A549 (cell line): Measurements from ENCODE around the gene KCNIP4. TPM values are rescaled to one million over a fixed set of nuclear protein-coding genes. Genes with fewer than 3 reads are reported as not detected.

Experiments used
- ATAC-seq, 2 experiments: fragments of 200-7000 bp in 1 of 2; fragments of >200 bp in 1 of 2; cut with Nextera tagmentation in 1 of 2; cut with Tn5 transposase in 1 of 2; 3 replicates each; pipeline versions ENCODE4 v1.8.0 to v1.9.1; 2018 to 2020; ENCODE audit warnings: mild to moderate bottlenecking in 1 of 2, moderate library complexity in 1 of 2
- CTCF ChIA-PET: fragments of 300-600 bp; sonication (Branson Sonifier 250); formaldehyde crosslinking; extraction: SDS; loops from one replicate; lab custom pipeline; 2021; ENCODE audit warnings: antibody characterized with exemption, inconsistent platforms; lab: Yijun Ruan, JAX
- POLR2A ChIA-PET: fragments of 350-600 bp; formaldehyde crosslinking; extraction: SDS; loops from one replicate; lab custom pipeline; 2021; ENCODE audit warnings: antibody characterized with exemption, inconsistent platforms; lab: Yijun Ruan, JAX
- DNase-seq, 2 experiments: peaks; one replicate each; pipeline versions ENCODE4 v3.0.0 to v3.0.0-alpha.2; 2011 to 2016; ENCODE audit warnings: low read depth in 1 of 2, low spot score in 1 of 2
- FAIRE-seq: peaks from 2 replicates; lab custom pipeline; 2011; peaks lifted over from hg19 to GRCh38; lab: Jason Lieb, UNC
- H3K27ac ChIP-seq, 2 experiments: fragments of >200 bp; sonication (Bioruptor Twin); formaldehyde crosslinking; 3 replicates each; pipeline ENCODE4 v1.5.1; 2016 to 2017
- H3K4me1 ChIP-seq: fragments of >200 bp; sonication (Bioruptor Twin); formaldehyde crosslinking; 3 replicates; pipeline ENCODE4 v1.6.1; 2016
- H3K4me2 ChIP-seq: fragments of >200 bp; sonication (Bioruptor Twin); formaldehyde crosslinking; 3 replicates; pipeline ENCODE4 v1.6.1; 2016
- H3K4me3 ChIP-seq: fragments of >200 bp; sonication (Bioruptor Twin); formaldehyde crosslinking; 3 replicates; pipeline ENCODE4 v1.5.1; 2016
- H3K9me3 ChIP-seq: fragments of >200 bp; sonication (Bioruptor Twin); formaldehyde crosslinking; 3 replicates; pipeline ENCODE4 v1.6.1; 2016
- CBX2 ChIP-seq: fragments of 200-600 bp; sonication (generic); IDR thresholded peaks from 2 replicates; pipeline ENCODE4 v1.6.1; 2016; ENCODE audit warnings: low read depth, mild to moderate bottlenecking, borderline replicate concordance
- CEBPB ChIP-seq, 2 experiments: fragments of >200 bp in 1 of 2; sonication (Bioruptor Twin) in 1 of 2; formaldehyde crosslinking in 1 of 2; IDR thresholded peaks; 2 replicates each; pipeline ENCODE4 v1.6.1; 2012 to 2016
- CHD4 ChIP-seq: fragments of 200-600 bp; sonication (generic); IDR thresholded peaks from 2 replicates; pipeline ENCODE4 v1.6.1; 2016; ENCODE audit warnings: antibody characterized with exemption, mild to moderate bottlenecking, borderline replicate concordance
- E2F6 ChIP-seq: IDR thresholded peaks from 2 replicates; pipeline ENCODE4 v1.6.1; 2012; ENCODE audit warnings: low read depth, borderline replicate concordance
- EHMT2 ChIP-seq: fragments of 200-600 bp; sonication (generic); IDR thresholded peaks from 2 replicates; pipeline ENCODE4 v1.6.1; 2016; ENCODE audit warnings: antibody characterized with exemption, low read depth, mild to moderate bottlenecking, moderate library complexity
- EP300 ChIP-seq, 2 experiments: fragments of >200 bp; sonication (Bioruptor Twin); formaldehyde crosslinking; IDR thresholded peaks; 2 replicates in 1 of 2; 3 replicates in 1 of 2; pipeline ENCODE4 v1.6.1; 2016 to 2017
- FOSB ChIP-seq: fragments of 250-450 bp; sonication (Bioruptor Pico); IDR thresholded peaks from 2 replicates; pipeline ENCODE4 v1.5.0; 2020; ENCODE audit warnings: mild to moderate bottlenecking, moderate library complexity
- FOSL2 ChIP-seq, 2 experiments: fragments of 450-650 bp in 1 of 2; fragments of >200 bp in 1 of 2; sonication (Bioruptor Twin) in 1 of 2; formaldehyde crosslinking; IDR thresholded peaks; 2 replicates each; pipeline versions ENCODE4 v1.5.0 to v1.6.1; 2016 to 2020; ENCODE audit warnings: mild to moderate bottlenecking in 1 of 2, moderate library complexity in 1 of 2
- GATA3 ChIP-seq: IDR thresholded peaks from 2 replicates; pipeline ENCODE4 v1.6.1; 2012; ENCODE audit warnings: borderline replicate concordance
- HDAC2 ChIP-seq: fragments of 200-600 bp; sonication (generic); IDR thresholded peaks from 2 replicates; pipeline ENCODE4 v1.6.1; 2016
- HOXA7 ChIP-seq: fragments of 250-450 bp; sonication (Bioruptor Pico); IDR thresholded peaks from 2 replicates; pipeline ENCODE4 v1.5.0; 2020; ENCODE audit warnings: mild to moderate bottlenecking, moderate library complexity
- HOXB5 ChIP-seq: fragments of 250-450 bp; sonication (Bioruptor Pico); IDR thresholded peaks from 2 replicates; pipeline ENCODE4 v1.5.0; 2020; ENCODE audit warnings: mild to moderate bottlenecking, moderate library complexity
- JUNB ChIP-seq: fragments of >200 bp; sonication (Bioruptor Twin); formaldehyde crosslinking; IDR thresholded peaks from 2 replicates; pipeline ENCODE4 v1.6.1; 2016
- MAFK ChIP-seq: fragments of 450-650 bp; IDR thresholded peaks from 2 replicates; pipeline ENCODE4 v1.6.1; 2014; ENCODE audit not compliant: partially characterized antibody
- NFE2L2 ChIP-seq: fragments of 150-350 bp; conservative IDR thresholded peaks from 2 replicates; pipeline ENCODE4 v1.6.1; 2014; ENCODE audit warnings: low read length
- NR3C1 ChIP-seq: fragments of >200 bp; sonication (Bioruptor Twin); formaldehyde crosslinking; IDR thresholded peaks from 3 replicates; pipeline ENCODE4 v1.6.1; 2017
- PHF8 ChIP-seq: fragments of 200-600 bp; sonication (generic); IDR thresholded peaks from 2 replicates; pipeline ENCODE4 v1.6.1; 2016; ENCODE audit warnings: low read depth, mild to moderate bottlenecking, antibody characterized with exemption, moderate library complexity, borderline replicate concordance
- POLR2AphosphoS2 ChIP-seq: conservative IDR thresholded peaks from 2 replicates; pipeline ENCODE4 v1.6.1; 2012; ENCODE audit warnings: low read length, improper control_type of control experiment, inconsistent platforms
- RFX5 ChIP-seq: fragments of 450-650 bp; IDR thresholded peaks from 2 replicates; pipeline ENCODE4 v1.7.1; 2014; ENCODE audit warnings: antibody characterized with exemption, mild to moderate bottlenecking, moderate library complexity
- RNF2 ChIP-seq: fragments of 200-600 bp; sonication (generic); IDR thresholded peaks from 2 replicates; pipeline ENCODE4 v1.6.1; 2016; ENCODE audit warnings: low read depth, mild to moderate bottlenecking, antibody characterized with exemption, moderate library complexity, borderline replicate concordance
- SREBF2 ChIP-seq: fragments of 450-650 bp; IDR thresholded peaks from 2 replicates; pipeline ENCODE4 v1.6.1; 2014; ENCODE audit warnings: mild to moderate bottlenecking, moderate library complexity
- TP53 ChIP-seq: fragments of 250-450 bp; sonication (Bioruptor Pico); IDR thresholded peaks from 2 replicates; pipeline ENCODE4 v1.5.0; 2021; ENCODE audit warnings: mild to moderate bottlenecking, moderate library complexity
- ZC3H11A ChIP-seq: fragments of 450-650 bp; IDR thresholded peaks from 2 replicates; pipeline ENCODE4 v1.6.1; 2014; ENCODE audit warnings: antibody characterized with exemption, mild to moderate bottlenecking
- ZNF302 ChIP-seq: fragments of 250-450 bp; sonication (Bioruptor Pico); IDR thresholded peaks from 2 replicates; pipeline ENCODE4 v1.9.0; 2021; ENCODE audit warnings: inconsistent platforms, mild to moderate bottlenecking, moderate library complexity
- WGBS: methylation state at CpG from one replicate; pipeline ENCODE4 v1.1.6; 2017; ENCODE audit errors: missing lambda C conversion rate; 5-methylcytosine and 5-hydroxymethylcytosine counted together
- polyA plus RNA-seq, 4 experiments: library from polyadenylated mRNA; depleted of rRNA in 3 of 4; stranded (reverse); fragments of >200 nt; fragmentation: RNase III in 1 of 4; extraction: RNeasy Plus Mini Kit Qiagen cat#74134 plus additional on column Dnase treatment in 1 of 4; gene quantifications; 2 replicates in 3 of 4; 3 replicates in 1 of 4; pipeline ENCODE4 v1.2.3, GENCODE V29; 2011 to 2017
- TF ChIP-seq, protein P1 (sequence below): fragments of >200 bp; sonication (Bioruptor Twin); formaldehyde crosslinking; IDR thresholded peaks from 3 replicates; pipeline ENCODE4 v1.5.1; 2016
- TF ChIP-seq, protein P2 (sequence below): fragments of 250-450 bp; sonication (Bioruptor Pico); IDR thresholded peaks from 2 replicates; pipeline ENCODE4 v1.5.0; 2020; ENCODE audit warnings: low read depth, mild to moderate bottlenecking, moderate library complexity

Gene KCNIP4
- polyA plus RNA-seq, 2 of the 4 experiments (the other 2 are of a cell fraction): not detected

GRCh38 chr4:21830272-21830671 lies 118.3 kb downstream of the KCNIP4 start:
- Histone ChIP-seq H3K4me1 (no peaks in the 10 kb centered on the region), H3K9me3 (no peaks in the 10 kb centered on the region), H3K4me3 (no peak overlapping the region), H3K27ac (no peak overlapping the region), H3K4me2 (no peak overlapping the region)
- ATAC-seq: no peak
- ChIA-PET CTCF (no interaction called here), POLR2A (no interaction called here)
- no peak for FAIRE-seq
- DNase-seq: no peak
- TF ChIP-seq HDAC2: no peak
- TF ChIP-seq MAFK: no peak
- TF ChIP-seq FOSB (CRISPR knock-in tag): no peak
- no peak for TF ChIP-seq SREBF2
- TF ChIP-seq HOXA7 (CRISPR knock-in tag): no peak
- WGBS: 6% methylated on average over 5 of the region's 5 CpGs

GRCh38 chr4:21827575-21827974 lies 121.0 kb downstream of the KCNIP4 start:
- Histone ChIP-seq H3K4me3 (no peak overlapping the region), H3K4me2 (no peak overlapping the region), H3K9me3 (no peaks in the 10 kb centered on the region), H3K4me1 (no peaks in the 10 kb centered on the region), H3K27ac (no peak overlapping the region)
- ATAC-seq (no peak), DNase-seq (no peak), FAIRE-seq (no peak)
- 12% methylated on average over 3 of the region's 3 CpGs for WGBS
- POLR2A ChIA-PET: no interaction called here
- TF ChIP-seq TP53 (no peak), ZC3H11A (no peak), EP300 (IDR thresholded peaks at IDR 0.05) (no peak), E2F6 (no peak), HOXB5 (no peak), PHF8 (no peak), CHD4 (no peak), NFE2L2 (no peak), GATA3 (no peak), EHMT2 (no peak), RFX5 (no peak), FOSL2 (IDR thresholded peaks at IDR 0.05) (no peak), FOSL2 (CRISPR knock-in tag; IDR thresholded peaks at IDR 0.05) (no peak), JUNB (no peak)
- TF ChIP-seq, protein P1, sequence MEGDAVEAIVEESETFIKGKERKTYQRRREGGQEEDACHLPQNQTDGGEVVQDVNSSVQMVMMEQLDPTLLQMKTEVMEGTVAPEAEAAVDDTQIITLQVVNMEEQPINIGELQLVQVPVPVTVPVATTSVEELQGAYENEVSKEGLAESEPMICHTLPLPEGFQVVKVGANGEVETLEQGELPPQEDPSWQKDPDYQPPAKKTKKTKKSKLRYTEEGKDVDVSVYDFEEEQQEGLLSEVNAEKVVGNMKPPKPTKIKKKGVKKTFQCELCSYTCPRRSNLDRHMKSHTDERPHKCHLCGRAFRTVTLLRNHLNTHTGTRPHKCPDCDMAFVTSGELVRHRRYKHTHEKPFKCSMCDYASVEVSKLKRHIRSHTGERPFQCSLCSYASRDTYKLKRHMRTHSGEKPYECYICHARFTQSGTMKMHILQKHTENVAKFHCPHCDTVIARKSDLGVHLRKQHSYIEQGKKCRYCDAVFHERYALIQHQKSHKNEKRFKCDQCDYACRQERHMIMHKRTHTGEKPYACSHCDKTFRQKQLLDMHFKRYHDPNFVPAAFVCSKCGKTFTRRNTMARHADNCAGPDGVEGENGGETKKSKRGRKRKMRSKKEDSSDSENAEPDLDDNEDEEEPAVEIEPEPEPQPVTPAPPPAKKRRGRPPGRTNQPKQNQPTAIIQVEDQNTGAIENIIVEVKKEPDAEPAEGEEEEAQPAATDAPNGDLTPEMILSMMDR: no peak
- CTCF ChIA-PET: no interaction called here

DNA sequence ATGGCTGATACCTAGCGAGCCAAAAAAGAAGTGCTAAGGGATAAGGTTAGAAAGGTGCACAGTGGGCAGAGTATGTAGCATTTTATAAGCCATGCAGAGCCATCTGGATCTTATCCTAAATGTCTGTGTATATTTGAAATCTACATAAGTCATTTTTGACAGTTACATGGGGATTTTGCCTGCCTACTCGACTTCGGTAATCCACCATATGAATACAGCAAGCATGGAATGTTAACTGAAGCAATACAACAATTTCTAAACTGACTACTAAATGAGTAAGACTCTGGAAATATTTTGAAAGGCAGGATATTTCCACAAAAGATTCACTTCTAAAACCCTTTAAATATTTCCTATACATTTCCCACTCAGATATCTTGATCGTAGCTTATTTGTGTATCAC lies 122.5 kb downstream of the KCNIP4 start:
- POLR2A ChIA-PET: no interaction called here
- ATAC-seq: no peak
- DNase-seq: no peak
- FAIRE-seq: no peak
- Histone ChIP-seq H3K4me3 (no peak overlapping the region), H3K27ac (no peak overlapping the region), H3K4me1 (no peaks in the 10 kb centered on the region), H3K4me2 (no peak overlapping the region), H3K9me3 (no peaks in the 10 kb centered on the region)
- CTCF ChIA-PET: no interaction called here
- WGBS: 52% methylated on average over 4 of the region's 4 CpGs
- no peak for TF ChIP-seq SREBF2
- no peak for TF ChIP-seq CHD4
- TF ChIP-seq ZNF302: no peak
- TF ChIP-seq RNF2: no peak
- no peak for TF ChIP-seq NR3C1
- no peak for TF ChIP-seq ZC3H11A
- no peak for TF ChIP-seq CBX2
- TF ChIP-seq NFE2L2: no peak
- TF ChIP-seq RFX5: no peak
- no peak for TF ChIP-seq POLR2AphosphoS2
- no peak for TF ChIP-seq E2F6
- no peak for TF ChIP-seq CEBPB (IDR thresholded peaks at IDR 0.05)
- TF ChIP-seq, protein P2, sequence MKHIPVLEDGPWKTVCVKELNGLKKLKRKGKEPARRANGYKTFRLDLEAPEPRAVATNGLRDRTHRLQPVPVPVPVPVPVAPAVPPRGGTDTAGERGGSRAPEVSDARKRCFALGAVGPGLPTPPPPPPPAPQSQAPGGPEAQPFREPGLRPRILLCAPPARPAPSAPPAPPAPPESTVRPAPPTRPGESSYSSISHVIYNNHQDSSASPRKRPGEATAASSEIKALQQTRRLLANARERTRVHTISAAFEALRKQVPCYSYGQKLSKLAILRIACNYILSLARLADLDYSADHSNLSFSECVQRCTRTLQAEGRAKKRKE: no peak
- no peak for TF ChIP-seq GATA3
